CD4-positive, CD25-positive, alpha-beta regulatory T cell (primary cell): ENCODE measurements around the gene VAX1. TPM values are rescaled to one million over a fixed set of nuclear protein-coding genes. Genes with fewer than 3 reads are reported as not detected.

Experiments
- ATAC-seq, 2 donors: fragments of 150-1000 bp; cut with Tn5 transposase; one replicate each; pipeline ENCODE4 v1.10.0; 2021; ENCODE audit warnings: low read depth in 2 of 2, moderate number of reproducible peaks in 2 of 2, moderate library complexity in 1 of 2
- DNase-seq, 3 donors: peaks; one replicate each; pipeline versions ENCODE4 v3.0.0 to v3.0.0-alpha.2; 2012 to 2022; ENCODE audit warnings: mixed read lengths in 1 of 3
- H3K27ac ChIP-seq: one replicate; pipeline ENCODE4 v1.7.0; 2013; ENCODE audit warnings: mild to moderate bottlenecking, low read length; ENCODE audit not compliant: insufficient read depth, poor library complexity, severe bottlenecking
- H3K27me3 ChIP-seq: one replicate; pipeline ENCODE4 v1.7.0; 2013; ENCODE audit warnings: low read length; ENCODE audit not compliant: control insufficient read depth, insufficient read depth
- H3K36me3 ChIP-seq: one replicate; pipeline ENCODE4 v1.7.0; 2013; ENCODE audit warnings: mild to moderate bottlenecking, low read length, moderate library complexity; ENCODE audit not compliant: control insufficient read depth, insufficient read depth
- H3K4me1 ChIP-seq: 2 replicates; pipeline ENCODE4 v1.7.0; 2013; ENCODE audit warnings: mild to moderate bottlenecking, low read length; ENCODE audit not compliant: insufficient read depth, control insufficient read depth, poor library complexity, severe bottlenecking
- H3K4me3 ChIP-seq: one replicate; pipeline ENCODE4 v1.7.0; 2013; ENCODE audit warnings: low read depth, mild to moderate bottlenecking, low read length, moderate library complexity
- H3K9me3 ChIP-seq, 2 experiments: 1 replicate in 1 of 2; 2 replicates in 1 of 2; pipeline ENCODE4 v1.7.0; 2013; ENCODE audit warnings: low read length in 2 of 2, mild to moderate bottlenecking in 1 of 2, moderate library complexity in 1 of 2; ENCODE audit not compliant: control insufficient read depth in 2 of 2
- H3K27ac Mint-ChIP-seq, 3 donors: one replicate each; pipeline ENCODE4 v1.8.0; 2020 to 2022; ENCODE audit warnings: mild to moderate bottlenecking in 3 of 3, mixed read lengths in 3 of 3, moderate library complexity in 2 of 3
- H3K27me3 Mint-ChIP-seq: one replicate; pipeline ENCODE4 v1.8.0; 2022; ENCODE audit warnings: mild to moderate bottlenecking, mixed read lengths
- H3K36me3 Mint-ChIP-seq: one replicate; pipeline ENCODE4 v1.8.0; 2020; ENCODE audit warnings: mixed read lengths
- H3K4me1 Mint-ChIP-seq, 4 donors: one replicate each; pipeline ENCODE4 v1.8.0; 2020 to 2022; ENCODE audit warnings: mixed read lengths in 4 of 4, mild to moderate bottlenecking in 1 of 4
- H3K4me3 Mint-ChIP-seq, 4 donors: one replicate each; pipeline ENCODE4 v1.8.0; 2020 to 2022; ENCODE audit warnings: mild to moderate bottlenecking in 4 of 4, mixed read lengths in 4 of 4, moderate library complexity in 3 of 4
- H3K9me3 Mint-ChIP-seq, 7 donors: one replicate each; pipeline ENCODE4 v1.8.0; 2020 to 2022; ENCODE audit warnings: mixed read lengths in 7 of 7, mild to moderate bottlenecking in 3 of 7, moderate library complexity in 2 of 7
- polyA plus RNA-seq, 4 donors: library from polyadenylated mRNA; unstranded; fragments of 300-500 nt; fragmentation: Illumina TruSeq; gene quantifications; one replicate each; pipeline ENCODE4 v1.2.3, GENCODE V29; 2021
- total RNA-seq: library from RNA; stranded (reverse); gene quantifications from one replicate; pipeline ENCODE4 v1.2.3, GENCODE V29; 2022

VAX1 gene
- total and polyA plus RNA-seq, 5 donors from 2014 or later = not detected

DNA sequence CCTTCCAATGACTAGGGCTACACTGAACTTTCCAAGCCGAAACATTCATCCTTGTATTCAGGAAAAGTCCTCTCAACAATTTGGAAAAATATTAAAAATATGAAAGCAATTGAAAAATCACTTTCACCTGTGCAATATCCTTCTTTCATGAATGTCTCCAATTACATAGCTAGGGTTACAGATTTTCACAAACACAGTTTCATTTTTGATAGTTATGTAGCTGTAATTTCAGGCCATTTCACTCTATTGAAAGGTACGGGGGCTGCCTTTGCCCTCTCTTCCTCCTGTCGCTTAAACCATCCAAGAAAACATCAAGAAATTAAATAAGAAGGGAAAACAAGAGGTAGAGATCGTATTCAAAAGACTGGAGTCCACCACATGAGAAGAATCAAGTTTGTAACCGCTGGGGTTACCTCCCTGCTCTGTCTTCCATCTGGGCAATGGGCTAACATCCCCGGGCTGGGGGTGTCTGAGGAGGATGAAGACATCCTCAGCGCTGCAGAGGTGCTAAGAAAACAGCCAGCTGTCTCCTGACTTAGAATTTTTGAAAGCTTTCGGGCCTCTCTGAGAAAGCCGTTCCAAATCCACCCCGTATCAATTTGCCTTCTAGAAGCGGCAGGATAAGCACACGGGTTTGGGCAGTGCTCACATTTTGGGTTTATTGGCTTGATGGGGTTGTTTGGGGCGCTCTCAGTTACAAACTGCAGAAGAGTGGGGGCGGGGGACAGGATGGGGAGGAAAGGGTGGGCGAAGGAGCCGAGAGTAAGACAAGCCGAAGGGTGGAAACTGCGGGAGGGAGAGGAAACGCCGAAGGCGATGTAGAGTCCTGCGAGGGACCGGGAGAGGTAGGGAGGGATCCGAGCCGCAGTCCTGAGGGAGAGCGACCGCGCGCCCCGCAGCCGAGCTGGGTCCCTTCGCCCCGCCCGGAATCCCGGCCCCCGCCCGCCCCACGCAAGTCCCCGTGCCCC is 24.3 kb upstream of the VAX1 start:
- Histone ChIP-seq H3K27ac (no peak overlapping the region), H3K4me1 (peaks cover 15% of the 10 kb centered on the region), H3K4me3 (no peak overlapping the region), H3K36me3 (no peaks in the 10 kb centered on the region), H3K9me3 (no peaks in the 10 kb centered on the region), H3K27me3 (peaks cover 52% of the 10 kb centered on the region)
- peaks cover 0 to 6% (median 0%) of the 10 kb centered on the region in 7 donors for H3K9me3 Mint-ChIP-seq
- no peak overlapping the region for H3K27ac Mint-ChIP-seq
- H3K4me3 Mint-ChIP-seq = peak overlapping the region; percentile 15 to 65 (median 52)
- DNase-seq (no peak), ATAC-seq (no peak)
- H3K27me3 Mint-ChIP-seq = peaks cover 88% of the 10 kb centered on the region
- H3K36me3 Mint-ChIP-seq = no peaks in the 10 kb centered on the region
- H3K4me1 Mint-ChIP-seq = peaks cover 8 to 37% (median 17%) of the 10 kb centered on the region in 4 donors

DNA sequence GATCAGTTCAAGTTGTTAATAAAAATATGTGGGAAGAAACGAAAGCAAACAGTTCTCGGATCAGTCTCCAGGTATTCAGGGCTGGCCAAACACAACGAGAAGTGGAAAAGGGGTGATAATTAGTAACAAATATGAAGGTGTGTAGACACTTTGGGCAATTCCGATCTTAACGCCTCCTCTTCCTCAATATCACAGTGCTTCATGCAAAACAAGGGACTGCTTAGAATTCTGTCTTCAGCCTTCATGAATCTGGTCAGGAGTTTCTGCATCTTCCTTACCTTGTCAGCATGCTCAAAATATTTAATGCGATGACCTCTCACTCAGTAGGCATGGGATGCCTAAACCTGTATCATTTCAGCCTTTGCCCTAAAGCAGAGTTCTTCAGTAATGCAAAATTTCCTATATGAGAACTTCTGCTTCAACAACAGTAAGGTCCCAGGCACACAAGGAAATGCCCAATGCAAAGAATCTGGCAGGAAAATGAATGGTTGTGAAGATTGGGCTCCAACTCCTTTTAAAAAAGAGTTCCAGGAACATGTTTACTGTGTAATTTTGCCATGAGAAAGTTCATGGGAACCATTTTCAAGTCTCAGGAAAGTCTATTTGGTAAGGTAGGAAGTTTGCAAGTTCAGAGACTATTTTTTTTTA is 23.4 kb upstream of the VAX1 start:
- Mint-ChIP-seq H3K4me3 (no peak overlapping the region), H3K4me1 (peaks cover 8 to 29% (median 17%) of the 10 kb centered on the region in 4 donors), H3K9me3 (peaks cover 0 to 3% (median 0%) of the 10 kb centered on the region in 7 donors), H3K27me3 (peaks cover 86% of the 10 kb centered on the region), H3K36me3 (no peaks in the 10 kb centered on the region), H3K27ac (no peak overlapping the region)
- H3K4me1 ChIP-seq = peaks cover 15% of the 10 kb centered on the region
- no peak for ATAC-seq
- H3K4me3 ChIP-seq = no peak overlapping the region
- H3K27ac ChIP-seq = no peak overlapping the region
- H3K27me3 ChIP-seq = peaks cover 48% of the 10 kb centered on the region
- no peaks in the 10 kb centered on the region for H3K36me3 ChIP-seq
- no peak for DNase-seq
- H3K9me3 ChIP-seq = no peaks in the 10 kb centered on the region

DNA sequence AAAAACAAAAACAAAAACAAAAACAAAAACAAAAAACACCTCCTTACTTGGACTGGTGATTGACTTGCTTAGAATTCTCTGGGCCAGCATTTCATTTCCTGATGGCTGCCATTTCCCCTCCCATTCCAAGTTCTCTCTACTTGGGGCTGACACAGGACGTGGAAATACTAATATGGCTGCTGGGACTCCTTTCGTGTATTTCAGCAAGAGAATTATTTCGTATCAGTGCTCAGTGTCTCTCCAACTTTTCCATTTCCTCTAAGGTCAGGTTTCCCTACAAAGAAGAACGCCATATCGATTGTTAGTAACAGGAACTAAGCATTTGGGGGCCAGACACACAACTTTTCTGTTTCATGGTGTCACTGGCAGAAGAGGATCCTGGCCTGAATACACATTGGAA is 22.5 kb upstream of the VAX1 start:
- ATAC-seq (no peak), DNase-seq (no peak)
- Mint-ChIP-seq H3K27me3 (peaks cover 88% of the 10 kb centered on the region), H3K9me3 (peaks cover 0 to 3% (median 0%) of the 10 kb centered on the region in 7 donors), H3K36me3 (no peaks in the 10 kb centered on the region), H3K4me3 (no peak overlapping the region), H3K4me1 (peaks cover 8 to 23% (median 17%) of the 10 kb centered on the region in 4 donors), H3K27ac (no peak overlapping the region)
- Histone ChIP-seq H3K27me3 (peaks cover 46% of the 10 kb centered on the region), H3K27ac (no peak overlapping the region), H3K36me3 (no peaks in the 10 kb centered on the region), H3K4me3 (no peak overlapping the region), H3K4me1 (peaks cover 15% of the 10 kb centered on the region), H3K9me3 (no peaks in the 10 kb centered on the region)

DNA sequence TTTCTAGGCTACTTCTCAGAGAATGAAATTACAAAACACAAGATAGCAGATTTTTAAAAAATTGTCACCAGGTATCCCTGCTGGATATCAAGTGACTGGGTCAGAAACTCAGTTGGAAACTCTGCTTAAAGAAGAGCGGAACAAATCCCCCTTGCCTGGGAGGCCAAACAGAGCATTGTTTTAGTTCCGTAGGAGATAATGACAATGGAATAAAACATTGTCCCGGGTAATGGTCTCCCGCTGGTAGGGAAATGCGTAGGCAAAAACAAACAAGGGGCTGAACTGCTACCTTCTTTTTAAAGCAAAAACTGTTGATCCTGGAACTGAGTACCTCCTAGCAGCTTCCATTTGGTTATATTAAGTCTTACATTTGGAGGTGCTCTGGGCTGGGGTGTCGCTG is 21.3 kb upstream of the VAX1 start:
- no peak for DNase-seq
- Histone ChIP-seq H3K27me3 (peaks cover 40% of the 10 kb centered on the region), H3K9me3 (no peaks in the 10 kb centered on the region), H3K27ac (no peak overlapping the region), H3K4me3 (no peak overlapping the region), H3K4me1 (peaks cover 10% of the 10 kb centered on the region), H3K36me3 (no peaks in the 10 kb centered on the region)
- ATAC-seq = no peak
- no peak overlapping the region for H3K27ac Mint-ChIP-seq
- H3K27me3 Mint-ChIP-seq = peaks cover 81% of the 10 kb centered on the region
- peaks cover 0 to 5% (median 0%) of the 10 kb centered on the region in 7 donors for H3K9me3 Mint-ChIP-seq
- no peaks in the 10 kb centered on the region for H3K36me3 Mint-ChIP-seq
- H3K4me1 Mint-ChIP-seq = peaks cover 4 to 16% (median 12%) of the 10 kb centered on the region in 4 donors
- H3K4me3 Mint-ChIP-seq = no peak overlapping the region

DNA sequence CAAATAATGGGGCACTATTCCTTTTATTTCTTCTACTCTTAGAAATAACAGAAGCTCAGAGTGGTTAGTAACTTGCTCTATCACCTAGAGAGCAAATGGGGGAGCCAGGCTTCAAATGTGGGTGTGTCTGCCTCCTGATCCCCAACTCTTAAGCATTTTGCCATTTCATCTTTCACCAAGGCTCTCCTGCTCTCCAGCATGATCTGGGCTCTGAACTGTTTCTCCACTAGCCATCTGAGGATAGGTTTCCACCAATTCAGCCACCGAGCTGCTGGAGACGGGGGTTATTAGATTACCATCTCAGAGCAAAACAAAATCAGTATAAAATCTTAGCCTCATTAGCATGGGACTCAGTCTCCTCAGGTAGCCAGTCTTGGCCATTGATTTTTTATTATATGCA is 20.2 kb upstream of the VAX1 start:
- Mint-ChIP-seq H3K9me3 (peaks cover 0 to 5% (median 0%) of the 10 kb centered on the region in 7 donors), H3K4me1 (peaks cover 0 to 16% (median 8%) of the 10 kb centered on the region in 4 donors), H3K4me3 (no peak overlapping the region), H3K27me3 (peaks cover 84% of the 10 kb centered on the region), H3K36me3 (no peaks in the 10 kb centered on the region), H3K27ac (no peak overlapping the region)
- no peaks in the 10 kb centered on the region for H3K9me3 ChIP-seq
- H3K27ac ChIP-seq = no peak overlapping the region
- H3K4me1 ChIP-seq = peaks cover 5% of the 10 kb centered on the region
- ATAC-seq (no peak), DNase-seq (no peak)
- H3K36me3 ChIP-seq = no peaks in the 10 kb centered on the region
- H3K27me3 ChIP-seq = peaks cover 34% of the 10 kb centered on the region
- no peak overlapping the region for H3K4me3 ChIP-seq

DNA sequence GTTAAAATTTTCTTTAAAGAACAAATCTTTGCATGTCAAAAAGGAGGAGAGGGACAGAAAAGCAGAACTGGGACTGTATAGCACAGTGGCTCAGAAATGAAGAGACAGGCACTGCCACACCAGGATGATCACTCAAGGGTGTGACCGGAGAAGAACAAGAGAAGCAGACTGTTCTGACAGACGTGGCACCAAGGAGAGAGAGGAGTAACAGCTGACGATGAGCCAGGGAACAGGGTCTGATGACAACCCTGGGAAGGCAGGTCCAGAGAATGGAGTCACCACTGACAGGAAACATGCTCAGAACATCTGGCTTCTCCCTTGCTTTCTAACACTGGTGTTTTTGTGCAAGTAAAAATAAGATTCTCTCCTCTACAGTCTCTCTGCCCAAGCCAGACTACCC is 14.6 kb upstream of the VAX1 start:
- Mint-ChIP-seq H3K36me3 (no peaks in the 10 kb centered on the region), H3K4me1 (peaks cover 0 to 2% (median 0%) of the 10 kb centered on the region in 4 donors), H3K4me3 (no peak overlapping the region), H3K27ac (no peak overlapping the region), H3K9me3 (peaks cover 0 to 3% (median 0%) of the 10 kb centered on the region in 7 donors), H3K27me3 (peaks cover 56% of the 10 kb centered on the region)
- no peaks in the 10 kb centered on the region for H3K9me3 ChIP-seq
- no peaks in the 10 kb centered on the region for H3K4me1 ChIP-seq
- no peaks in the 10 kb centered on the region for H3K36me3 ChIP-seq
- no peak for DNase-seq
- ATAC-seq = no peak
- H3K27ac ChIP-seq = no peak overlapping the region
- peaks cover 4% of the 10 kb centered on the region for H3K27me3 ChIP-seq
- no peak overlapping the region for H3K4me3 ChIP-seq

DNA sequence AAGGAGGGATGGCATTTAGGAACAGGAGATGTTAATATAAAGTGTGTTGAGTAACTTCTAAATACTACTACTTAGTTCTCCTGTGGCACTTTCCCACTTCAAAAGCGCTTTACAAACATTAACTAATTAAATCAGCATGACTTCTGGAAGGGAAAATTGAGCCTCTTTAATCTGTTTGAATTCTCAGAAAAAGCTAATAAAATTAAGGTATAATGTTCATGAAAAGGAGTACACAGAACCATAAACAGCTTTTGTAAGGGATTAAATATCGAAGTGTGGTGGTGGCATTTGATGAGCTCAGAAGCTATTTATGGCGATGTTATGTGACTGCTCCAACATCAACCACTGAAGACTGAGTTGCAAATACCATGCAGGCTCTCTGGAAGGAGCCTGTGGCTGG is 10.2 kb upstream of the VAX1 start:
- H3K4me1 ChIP-seq = no peaks in the 10 kb centered on the region
- ATAC-seq (no peak), DNase-seq (no peak)
- Mint-ChIP-seq H3K27me3 (peaks cover 37% of the 10 kb centered on the region), H3K36me3 (no peaks in the 10 kb centered on the region), H3K27ac (no peak overlapping the region), H3K4me3 (no peak overlapping the region), H3K9me3 (peaks cover 0 to 9% (median 1%) of the 10 kb centered on the region in 7 donors), H3K4me1 (peaks cover 0 to 2% (median 0%) of the 10 kb centered on the region in 4 donors)
- H3K4me3 ChIP-seq = no peak overlapping the region
- H3K36me3 ChIP-seq = no peaks in the 10 kb centered on the region
- H3K27ac ChIP-seq = no peak overlapping the region
- H3K27me3 ChIP-seq = peaks cover 4% of the 10 kb centered on the region
- H3K9me3 ChIP-seq = peaks cover 0 to 3% of the 10 kb centered on the region in 2 experiments
